CD4-positive, alpha-beta T cell treated with Interleukin-12 subunit alpha and Interleukin-12 subunit beta, for 1 hour (primary cell): ENCODE data around the gene ATG10.
A peak's percentile ranks its signal among the peaks of the same experiment; 100 is the strongest.
"Not testable (repeated sequence)": the region's sequence is repeated elsewhere in the genome, so short reads cannot be mapped to it uniquely, and the experiment has no call there.

Source experiments
- DNase-seq: peaks from one replicate; pipeline ENCODE4 v3.0.0-alpha.2; 2020

Gene ATG10

GRCh38 chr5:82139837-82140236, 168.0 kb downstream of the ATG10 start:
- not testable (repeated sequence) for DNase-seq

GRCh38 chr5:82142217-82142841, 170.5 kb downstream of the ATG10 start:
- no peak for DNase-seq

GRCh38 chr5:82142928-82143577, 171.2 kb downstream of the ATG10 start:
- no peak for DNase-seq

DNA sequence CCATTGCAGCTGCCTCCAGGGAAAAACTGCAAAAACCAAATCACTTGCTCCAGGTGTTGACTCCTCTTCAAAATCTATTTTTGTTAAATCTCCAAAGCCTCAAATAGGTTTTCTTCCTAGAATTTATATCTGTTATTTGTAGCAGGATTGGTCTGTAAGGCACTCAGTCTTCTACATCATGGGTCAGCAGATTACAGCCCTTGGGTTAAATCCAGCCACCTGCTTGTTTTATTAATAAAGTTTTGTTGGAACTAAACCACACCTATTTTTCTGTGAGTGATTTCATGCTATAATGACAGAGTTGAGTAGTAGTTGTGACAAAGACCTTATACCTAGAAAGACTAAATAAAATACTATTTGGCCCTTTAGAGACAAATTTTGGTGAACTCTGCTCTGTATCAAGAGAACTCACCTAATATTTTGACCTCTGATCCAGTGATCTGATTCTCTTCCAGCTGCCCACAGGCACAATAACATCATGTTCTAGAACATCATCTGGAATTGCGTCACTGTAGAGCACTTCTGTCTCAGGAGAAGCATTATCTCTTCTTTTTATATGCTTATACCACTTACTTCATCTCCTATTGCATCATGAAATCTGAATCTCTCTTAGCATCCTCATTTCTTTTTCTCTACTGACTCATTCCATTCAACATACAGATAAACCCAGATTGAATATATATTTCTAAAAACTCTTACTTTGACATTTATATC, 176.2 kb downstream of the ATG10 start:
- no peak for DNase-seq

GRCh38 chr5:82149434-82149833, 177.6 kb downstream of the ATG10 start:
- no peak for DNase-seq

- no peak for DNase-seq
Observed at GRCh38 chr5:82150559-82150958, 178.7 kb downstream of the ATG10 start.

DNA sequence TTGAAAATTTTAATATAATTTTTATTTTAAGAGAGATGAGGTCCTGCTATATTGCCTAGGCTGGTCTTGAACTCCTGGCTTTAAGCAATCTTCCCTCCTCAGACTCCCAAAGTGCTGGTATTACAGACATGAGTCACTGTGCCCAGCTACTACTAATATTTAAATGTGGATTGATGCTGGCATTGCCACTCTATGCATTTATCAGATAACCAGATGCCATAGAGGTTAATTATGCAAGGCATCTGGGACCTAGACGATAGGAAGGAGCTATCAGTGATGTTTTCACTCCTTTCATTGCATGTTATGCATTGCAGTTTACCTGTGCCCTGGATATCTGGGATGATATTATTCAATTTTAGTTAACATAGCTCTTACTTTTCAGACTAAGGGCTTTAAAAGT, 179.4 kb downstream of the ATG10 start:
- no peak for DNase-seq

GRCh38 chr5:82151662-82152061, 179.8 kb downstream of the ATG10 start:
- no peak for DNase-seq

DNA sequence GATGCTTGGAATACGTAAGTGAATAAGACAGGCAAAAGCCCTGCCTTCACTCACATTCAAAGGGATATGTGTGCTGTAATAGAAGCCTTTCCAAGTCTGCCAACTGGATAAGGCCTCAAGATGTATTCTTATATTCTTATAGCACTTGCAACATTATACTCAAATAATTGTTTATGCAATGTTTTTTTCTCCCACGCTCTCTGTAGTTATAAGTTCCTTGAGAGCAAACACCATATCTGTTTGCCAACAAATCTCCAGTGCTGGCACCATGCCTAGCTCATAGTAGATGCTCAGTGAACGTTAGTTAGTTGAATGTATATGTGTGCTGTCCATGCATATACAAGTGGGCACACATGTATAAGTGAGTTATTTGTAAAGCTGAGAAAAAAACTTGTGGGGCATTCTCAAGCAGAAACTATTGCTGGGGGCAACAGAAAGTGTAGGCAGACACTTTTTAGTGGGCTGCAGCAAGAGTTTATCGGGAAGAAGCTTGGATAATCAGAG, 181.2 kb downstream of the ATG10 start:
- no peak for DNase-seq

GRCh38 chr5:82154776-82155175, 183.0 kb downstream of the ATG10 start:
- no peak for DNase-seq

- DNase-seq: no peak
Observed at GRCh38 chr5:82155305-82155704, 183.5 kb downstream of the ATG10 start.

DNA sequence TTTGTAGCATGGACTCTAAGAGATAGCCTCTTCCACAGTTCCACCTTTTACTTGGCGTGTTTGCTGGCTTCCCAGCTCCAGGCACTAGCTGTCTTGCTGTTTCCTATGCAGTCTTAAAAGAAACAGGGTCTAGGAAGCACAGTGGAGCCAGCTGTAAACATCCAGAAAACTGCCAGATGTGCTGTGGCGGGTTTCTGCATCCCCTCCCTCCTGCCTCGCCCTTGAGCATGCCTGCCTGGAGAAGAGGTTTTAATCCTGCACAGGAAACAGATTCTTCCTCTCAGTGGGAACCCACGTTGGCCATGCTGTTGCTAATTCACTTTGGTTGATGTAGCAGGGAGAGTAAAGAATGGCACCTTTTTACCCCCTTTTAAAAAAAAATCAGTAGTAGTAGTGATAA, 185.1 kb downstream of the ATG10 start:
- DNase-seq: no peak

DNA sequence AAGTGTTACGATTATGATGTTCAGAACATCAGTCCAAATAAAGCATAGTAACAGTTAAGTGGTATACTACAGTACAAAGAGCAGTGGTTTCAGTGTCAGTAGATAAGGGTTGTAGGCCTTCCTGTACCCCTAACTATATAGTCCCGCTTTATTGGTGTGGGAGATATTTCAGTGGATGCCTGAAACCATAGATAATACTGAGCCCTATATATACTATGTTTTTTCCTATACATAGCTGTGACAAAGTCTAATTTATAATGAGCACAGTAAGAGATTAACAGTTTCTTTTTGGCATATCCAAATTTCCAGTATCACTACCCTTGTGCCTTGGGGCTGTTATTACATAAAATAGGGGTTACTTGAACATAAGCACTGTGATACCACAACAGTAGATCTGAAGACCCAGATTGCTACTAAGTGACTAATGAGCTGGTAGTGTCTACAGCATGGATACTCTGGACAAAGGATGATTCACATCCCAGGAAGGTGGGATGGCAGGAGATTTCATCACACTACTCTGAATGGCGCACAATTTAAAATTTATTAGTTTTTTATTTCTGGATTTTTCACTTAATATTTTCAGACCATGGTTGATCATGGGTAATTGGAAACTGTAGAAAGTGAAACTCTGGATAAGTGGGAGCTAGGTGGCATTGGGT, 187.1 kb downstream of the ATG10 start:
- DNase-seq: no peak

DNA sequence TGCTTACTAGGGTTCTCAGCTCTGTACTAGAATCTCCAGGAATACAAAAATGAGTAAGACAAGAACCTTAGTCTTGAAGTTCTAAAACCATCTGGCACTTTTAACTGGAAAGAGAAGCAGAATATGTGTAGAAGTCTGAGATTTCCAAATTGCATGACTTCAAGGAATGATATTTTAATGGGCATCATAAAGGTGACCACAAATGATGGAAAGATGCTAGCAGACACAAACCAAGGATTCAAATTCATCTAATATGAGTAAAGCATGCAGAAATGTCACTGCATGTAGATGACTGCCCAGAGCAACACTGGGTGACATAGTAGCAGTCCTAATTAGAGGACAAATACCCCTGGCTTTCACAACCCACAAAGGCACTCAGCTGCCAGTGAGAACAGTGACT, 189.1 kb downstream of the ATG10 start:
- no peak for DNase-seq

DNA sequence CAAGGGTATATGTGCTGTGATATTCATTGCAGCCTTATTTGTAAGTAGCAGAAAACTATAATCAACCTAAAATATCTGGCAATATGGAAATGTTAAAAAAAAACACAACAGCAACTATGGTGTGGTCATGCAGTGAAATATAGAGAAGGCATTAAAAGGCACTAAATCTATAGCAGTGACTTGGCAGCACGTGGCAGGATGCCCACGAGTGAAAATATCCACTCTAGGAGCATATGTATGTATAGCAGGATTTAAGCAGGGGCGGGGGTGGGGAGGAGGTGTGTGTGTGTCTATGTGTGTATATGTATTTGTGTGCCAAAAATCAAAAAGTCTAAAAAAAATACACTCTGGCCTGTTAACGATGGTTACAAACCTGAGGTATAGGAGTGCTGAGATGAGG, 190.8 kb downstream of the ATG10 start:
- DNase-seq: no peak

GRCh38 chr5:82163452-82164175, 191.8 kb downstream of the ATG10 start:
- no peak for DNase-seq

- DNase-seq: no peak
Observed at GRCh38 chr5:82164176-82164976, 192.6 kb downstream of the ATG10 start.

DNA sequence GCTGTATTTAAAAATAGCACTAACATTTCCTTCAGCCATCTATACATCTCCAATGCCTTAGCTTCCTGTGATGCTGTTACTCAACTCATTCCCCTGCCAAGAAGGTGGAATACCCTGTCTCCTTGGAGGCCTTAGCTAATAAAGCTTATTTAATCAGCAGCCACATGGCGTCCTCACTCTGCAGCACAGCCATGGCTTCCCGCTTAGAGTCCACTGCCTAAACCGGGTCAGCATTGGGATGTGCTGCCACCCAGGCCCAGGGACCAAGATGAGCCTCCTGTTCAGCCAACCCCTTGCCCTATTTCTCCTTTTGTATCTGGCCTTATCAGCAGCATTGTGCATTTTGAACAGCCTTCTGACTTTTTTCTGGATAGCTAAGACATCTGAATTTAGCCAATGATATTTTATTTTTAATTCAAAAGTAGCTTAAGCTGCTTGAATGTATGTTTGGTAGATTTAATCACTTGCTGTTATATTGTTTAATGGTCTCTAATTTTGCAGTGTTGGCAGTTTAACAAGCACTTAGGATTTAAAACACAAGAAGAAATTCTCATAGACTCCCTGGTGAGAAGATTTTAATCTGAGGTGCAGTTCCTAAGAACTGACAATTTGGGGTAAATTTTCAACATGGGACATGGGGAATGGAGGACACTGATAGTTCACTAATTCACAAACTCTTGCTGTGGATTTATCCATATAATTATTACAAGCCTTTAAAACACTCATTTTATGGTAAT, 193.3 kb downstream of the ATG10 start:
- DNase-seq: no peak

- peak; percentile 56 for DNase-seq
Observed at GRCh38 chr5:82165740-82166530, 194.1 kb downstream of the ATG10 start.

- no peak for DNase-seq
Observed at GRCh38 chr5:82167372-82167935, 195.6 kb downstream of the ATG10 start.
